HG03521 (cell line): ENCODE data around the gene FGF5.
"Not testable (repeated sequence)": the region's sequence is repeated elsewhere in the genome, so short reads cannot be mapped to it uniquely, and the experiment has no call there.

ENCODE experiments used
- ATAC-seq: cut with Tn5 transposase; IDR thresholded peaks from one replicate; pipeline ENCODE4 v1.9.1; 2021; ENCODE audit warnings: mild to moderate bottlenecking, moderate library complexity; ENCODE audit not compliant: unreplicated experiment

FGF5 gene, protein sequence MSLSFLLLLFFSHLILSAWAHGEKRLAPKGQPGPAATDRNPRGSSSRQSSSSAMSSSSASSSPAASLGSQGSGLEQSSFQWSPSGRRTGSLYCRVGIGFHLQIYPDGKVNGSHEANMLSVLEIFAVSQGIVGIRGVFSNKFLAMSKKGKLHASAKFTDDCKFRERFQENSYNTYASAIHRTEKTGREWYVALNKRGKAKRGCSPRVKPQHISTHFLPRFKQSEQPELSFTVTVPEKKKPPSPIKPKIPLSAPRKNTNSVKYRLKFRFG

DNA sequence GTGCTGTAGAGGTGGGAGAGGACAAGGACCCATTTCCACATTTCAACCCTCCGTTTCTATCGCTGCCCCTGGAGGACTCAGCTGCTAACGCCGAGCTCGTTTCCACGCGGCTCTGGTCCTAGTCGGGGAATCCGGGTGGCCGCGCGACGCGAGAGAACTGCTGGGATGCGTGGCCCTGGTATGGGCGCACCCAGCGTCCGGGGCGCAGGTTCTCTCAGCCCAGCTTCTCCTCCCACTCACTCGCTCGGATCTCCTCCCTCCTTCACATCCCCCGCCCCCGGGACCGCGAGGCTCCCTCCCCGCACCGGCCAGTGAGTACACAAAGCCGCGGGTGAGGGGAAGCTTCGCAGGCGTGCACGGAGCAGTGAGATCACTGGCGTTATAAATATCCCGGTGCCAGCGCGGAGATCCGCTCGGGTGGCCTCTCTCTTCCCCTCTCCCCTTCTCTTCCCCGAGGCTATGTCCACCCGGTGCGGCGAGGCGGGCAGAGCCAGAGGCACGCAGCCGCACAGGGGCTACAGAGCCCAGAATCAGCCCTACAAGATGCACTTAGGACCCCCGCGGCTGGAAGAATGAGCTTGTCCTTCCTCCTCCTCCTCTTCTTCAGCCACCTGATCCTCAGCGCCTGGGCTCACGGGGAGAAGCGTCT, at the start of gene FGF5:
Gene FGF5 (plus strand): TSS at position 412 of the 649 bp plus-strand sequence. CDS start 161 bp downstream, at position 573.
- ATAC-seq, result no peak

DNA sequence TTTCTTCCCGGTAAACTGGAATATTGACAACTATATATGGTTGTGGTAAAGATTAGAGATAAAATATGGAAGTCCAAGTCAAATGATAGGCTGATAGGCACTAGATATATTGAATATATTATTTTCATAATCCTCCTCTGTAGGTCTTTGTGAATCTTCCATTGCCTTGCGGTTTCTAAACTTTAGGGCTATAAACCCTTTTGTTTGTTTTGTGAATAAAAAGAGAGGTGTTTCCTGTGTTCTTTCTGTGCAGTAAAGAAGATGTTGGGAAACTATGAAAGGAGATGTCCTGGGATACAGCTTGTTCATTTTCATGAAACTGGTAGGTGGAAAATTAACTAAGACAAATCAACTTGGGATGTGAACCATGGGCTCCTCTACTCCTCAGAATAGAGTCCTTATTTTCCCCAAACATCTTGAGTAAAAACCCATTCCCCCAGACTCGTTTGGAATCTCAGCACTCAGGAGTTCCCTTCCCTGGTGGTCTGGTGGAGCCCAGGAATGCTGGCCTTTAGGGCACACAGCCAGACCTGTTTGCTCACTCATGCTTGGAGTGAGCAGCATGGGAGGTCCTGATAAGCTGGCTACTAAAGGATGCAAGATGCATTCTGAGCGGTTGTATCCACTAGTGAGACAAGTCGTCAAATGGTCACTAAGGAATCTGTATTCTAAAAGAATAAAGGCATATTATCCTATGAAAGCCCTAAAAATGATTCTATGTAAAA, 47.0 kb upstream of the FGF5 start:
- no peak for ATAC-seq

DNA sequence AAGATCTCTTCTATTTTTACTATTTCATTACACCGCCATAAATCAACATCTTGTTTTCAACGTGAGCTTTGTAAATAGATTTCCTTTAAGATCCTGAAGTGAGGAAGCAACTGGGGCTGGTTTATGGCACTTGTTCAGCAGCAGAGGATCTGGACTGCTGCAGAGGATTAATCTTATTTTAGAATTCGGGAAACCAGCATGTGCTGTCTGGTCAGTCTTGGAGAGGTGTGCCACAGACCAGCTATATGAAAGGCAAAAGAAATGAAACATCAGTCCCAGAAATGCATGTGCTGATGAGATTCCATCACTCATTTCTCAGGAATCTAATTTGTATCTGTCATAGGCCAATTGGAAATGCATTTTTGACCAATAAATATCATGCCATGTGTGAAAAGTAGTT, 45.8 kb upstream of the FGF5 start:
- ATAC-seq, result no peak

DNA sequence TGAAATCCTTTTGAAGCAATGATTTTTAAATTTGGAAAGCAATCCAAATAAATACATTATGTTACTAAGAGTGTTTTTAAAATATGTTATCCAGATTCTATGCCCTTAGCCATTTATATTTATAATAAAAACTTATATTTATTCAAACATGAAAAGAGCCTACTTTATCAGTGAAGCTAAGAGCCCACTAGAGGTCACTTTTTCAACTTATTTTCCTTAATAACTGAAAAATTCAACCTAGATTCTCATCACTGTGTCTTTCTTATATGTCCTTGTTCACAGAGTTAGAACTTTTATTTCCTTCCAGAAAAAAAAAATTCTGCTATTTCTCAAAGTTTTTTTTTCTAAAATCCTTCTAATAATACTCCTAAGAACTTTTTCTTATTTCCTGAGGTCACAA, 45.3 kb upstream of the FGF5 start:
- no peak for ATAC-seq

DNA sequence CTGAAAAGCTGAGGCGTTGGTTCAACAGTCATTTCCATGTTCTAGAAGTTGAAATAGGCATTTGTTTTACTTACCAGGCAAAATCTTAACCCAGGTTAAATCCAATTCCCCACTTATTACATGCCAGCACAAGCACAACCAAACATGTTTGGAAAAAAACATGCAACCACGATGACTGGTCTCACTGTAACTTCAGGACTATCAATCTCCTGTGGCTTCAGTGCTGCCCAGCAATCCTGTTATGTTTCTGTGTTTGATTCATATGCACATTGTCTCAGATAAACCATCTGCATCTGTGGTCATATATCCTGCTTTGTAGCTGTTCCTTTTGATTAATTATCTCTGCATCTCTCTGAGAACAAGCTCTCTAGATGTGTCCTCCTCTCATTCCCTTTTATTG, 40.9 kb upstream of the FGF5 start:
- no peak for ATAC-seq

DNA sequence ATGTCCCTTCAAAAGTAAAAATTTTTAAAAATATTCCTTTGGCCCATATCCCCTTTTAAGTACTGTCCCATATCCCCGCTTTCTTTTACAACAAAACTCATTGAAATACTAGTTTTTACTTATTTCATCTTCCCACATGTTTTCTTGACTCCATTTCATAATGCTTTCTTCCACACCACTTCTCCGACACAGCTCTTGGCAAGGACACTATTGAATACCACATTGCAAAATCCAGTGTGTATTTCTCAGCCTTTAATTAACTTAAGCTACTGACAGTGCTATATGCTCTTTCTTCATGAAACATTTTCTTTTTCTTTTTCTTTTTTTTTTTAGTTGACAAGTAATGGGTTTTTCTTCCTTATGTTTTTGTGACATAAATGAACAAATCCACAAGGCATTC, 40.4 kb upstream of the FGF5 start:
- no peak for ATAC-seq

DNA sequence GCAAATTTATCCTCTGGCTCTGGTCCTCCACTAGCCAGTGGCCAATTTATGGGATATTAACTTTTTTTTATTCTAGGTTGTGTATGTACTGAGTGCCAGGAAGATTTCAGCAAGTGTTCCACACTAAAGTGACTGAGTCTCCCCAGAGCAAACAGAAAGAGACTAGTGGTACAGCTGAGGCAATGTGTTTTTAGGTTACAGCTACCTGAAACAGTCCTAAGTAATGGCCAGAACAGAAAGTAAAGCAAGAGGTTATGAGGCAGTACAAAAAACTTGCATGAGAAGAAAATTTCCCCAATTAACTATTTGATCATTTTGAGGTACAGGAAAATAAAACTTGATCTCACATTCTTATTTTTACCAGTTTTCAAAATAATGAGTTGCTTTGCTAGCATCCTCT, 38.0 kb upstream of the FGF5 start:
- no peak for ATAC-seq

DNA sequence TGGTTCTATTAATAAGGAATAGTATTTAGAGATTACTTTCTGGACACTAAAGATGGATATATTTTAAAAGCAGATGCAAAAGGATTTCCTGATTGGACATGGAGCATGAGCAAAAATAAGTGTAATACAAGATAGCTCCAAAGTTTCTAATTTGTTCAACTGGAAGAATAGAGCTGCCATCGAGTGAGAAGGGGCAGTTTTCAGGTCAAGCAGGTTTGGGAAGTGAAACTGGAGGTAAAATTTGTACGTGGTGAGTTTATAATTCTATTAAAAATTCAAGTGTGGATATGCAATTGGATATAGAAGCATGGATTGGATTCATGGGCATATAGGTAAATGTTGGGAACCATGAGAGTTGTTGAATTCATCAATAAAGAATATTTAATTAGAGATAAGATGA, 37.3 kb upstream of the FGF5 start:
- no peak for ATAC-seq

DNA sequence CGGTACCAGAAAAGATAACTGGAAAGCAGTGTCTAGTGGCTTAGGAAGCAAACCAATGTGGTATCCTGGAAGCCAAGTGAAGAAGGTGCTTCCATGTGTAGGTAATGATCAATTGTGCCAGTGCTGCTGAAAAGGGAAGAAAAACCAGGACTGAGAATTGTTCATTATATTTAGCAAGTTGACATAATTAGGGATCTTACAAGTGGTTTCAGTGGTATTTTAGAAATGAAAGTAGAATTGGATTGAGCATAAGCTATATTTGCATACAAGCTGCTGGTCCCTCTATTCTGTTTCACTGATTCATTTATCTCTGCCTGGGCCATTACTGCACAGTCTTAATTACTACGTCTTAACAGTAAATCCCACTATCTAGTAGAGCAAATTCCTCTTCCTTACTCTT, 36.9 kb upstream of the FGF5 start:
- ATAC-seq, result peak; percentile 61

DNA sequence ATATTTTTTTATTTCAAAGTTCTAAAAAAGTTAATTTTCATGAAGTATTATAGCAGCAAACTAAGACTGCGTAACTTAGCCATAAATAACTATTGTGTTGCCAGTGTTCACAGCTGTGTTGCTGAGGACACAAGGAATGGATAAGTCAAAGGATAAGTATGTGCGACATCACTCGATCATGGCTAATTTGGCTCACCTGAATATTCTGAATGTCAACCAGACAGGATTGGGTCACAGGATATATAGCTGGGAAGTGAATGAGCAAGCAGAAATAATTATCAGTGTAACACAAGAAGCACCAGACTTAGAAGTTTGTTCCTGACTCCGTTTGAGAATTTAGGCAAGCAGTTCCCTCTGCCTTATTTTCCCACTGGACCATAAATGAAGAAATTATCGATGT, 35.3 kb upstream of the FGF5 start:
- no peak for ATAC-seq

DNA sequence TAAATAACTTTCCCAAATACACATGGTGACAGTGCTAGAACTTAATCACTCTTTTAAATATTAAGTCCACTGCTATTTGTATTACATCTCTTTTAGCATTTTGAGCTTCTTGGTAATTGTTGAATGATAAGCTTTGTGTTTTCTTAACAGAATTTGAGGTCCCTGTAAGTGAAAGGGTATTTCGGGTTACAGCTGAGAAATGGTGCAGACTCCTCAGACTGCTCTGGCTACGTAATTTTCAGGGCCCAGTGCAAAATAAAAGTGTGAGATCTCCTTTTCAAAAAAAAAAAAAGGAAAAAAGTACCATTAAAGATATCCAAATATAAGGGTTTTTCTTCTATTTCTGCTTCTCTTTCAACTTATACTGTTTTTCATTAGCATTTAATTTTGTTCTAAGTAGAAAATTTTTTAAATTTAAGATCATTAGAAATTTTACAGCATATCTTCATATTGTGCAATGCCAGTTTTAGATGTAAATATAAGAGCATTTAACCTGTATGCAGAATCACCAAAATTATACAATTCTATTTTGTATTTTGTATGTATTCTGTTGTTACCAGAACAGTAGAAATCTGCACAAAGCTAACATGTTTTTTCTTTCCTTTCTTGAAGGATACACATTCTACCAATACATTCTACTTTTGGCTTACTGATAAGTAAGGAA, 33.6 kb upstream of the FGF5 start:
- ATAC-seq, result no peak

DNA sequence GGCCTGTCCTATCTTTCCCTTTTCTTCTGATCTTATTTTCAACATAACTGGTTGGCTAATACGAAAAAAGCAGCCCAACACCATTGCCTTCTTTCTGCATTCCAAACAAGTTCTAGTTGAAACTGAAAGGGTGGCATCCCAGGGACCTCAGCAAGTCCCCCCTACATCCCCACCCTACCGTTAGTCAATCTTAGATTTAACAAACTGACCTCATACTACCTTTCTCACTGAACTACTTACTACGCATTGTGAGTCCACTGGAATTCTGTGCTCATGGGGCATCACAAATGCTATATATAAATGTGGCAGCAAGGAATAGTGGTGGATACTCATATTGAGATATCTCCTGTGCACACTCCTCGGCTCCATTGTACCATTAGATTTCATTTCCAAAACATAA, 33.1 kb upstream of the FGF5 start:
- ATAC-seq, result no peak

DNA sequence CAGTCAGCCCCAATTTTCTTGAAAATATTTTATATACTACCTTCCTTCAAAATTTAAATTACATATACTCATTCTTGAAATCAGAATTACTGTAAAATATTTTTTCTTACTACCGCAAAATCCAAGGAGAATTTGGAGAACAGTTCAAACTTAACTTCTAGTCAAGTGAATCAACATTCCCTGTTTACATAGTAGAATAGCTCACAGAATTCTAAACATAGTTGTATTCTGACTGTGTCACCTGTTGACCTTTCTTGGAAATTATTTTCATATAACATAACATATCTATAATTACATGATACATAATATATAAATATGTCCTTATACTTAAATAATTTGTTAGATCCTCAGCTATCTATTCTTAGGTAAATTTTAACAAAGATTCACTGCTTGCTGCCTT, 31.0 kb upstream of the FGF5 start:
- no peak for ATAC-seq

DNA sequence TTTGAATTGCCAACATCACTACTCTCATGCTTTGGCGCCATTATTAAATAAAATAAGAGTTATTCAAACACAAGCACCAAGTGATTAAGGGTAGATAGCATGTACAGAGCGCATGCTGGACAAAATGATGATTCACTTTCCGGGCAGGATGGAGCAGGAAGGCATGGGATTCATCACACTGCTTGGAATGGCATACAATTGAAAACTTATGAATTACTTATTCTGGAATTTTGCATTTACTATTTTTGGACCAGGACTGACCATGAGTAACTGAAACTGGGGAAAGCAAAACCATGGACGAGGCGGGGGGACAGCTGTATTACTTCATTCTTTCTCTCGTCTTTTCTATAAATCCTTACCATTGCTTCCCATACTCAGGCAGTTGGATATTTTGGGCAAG, 28.5 kb upstream of the FGF5 start:
- no peak for ATAC-seq

DNA sequence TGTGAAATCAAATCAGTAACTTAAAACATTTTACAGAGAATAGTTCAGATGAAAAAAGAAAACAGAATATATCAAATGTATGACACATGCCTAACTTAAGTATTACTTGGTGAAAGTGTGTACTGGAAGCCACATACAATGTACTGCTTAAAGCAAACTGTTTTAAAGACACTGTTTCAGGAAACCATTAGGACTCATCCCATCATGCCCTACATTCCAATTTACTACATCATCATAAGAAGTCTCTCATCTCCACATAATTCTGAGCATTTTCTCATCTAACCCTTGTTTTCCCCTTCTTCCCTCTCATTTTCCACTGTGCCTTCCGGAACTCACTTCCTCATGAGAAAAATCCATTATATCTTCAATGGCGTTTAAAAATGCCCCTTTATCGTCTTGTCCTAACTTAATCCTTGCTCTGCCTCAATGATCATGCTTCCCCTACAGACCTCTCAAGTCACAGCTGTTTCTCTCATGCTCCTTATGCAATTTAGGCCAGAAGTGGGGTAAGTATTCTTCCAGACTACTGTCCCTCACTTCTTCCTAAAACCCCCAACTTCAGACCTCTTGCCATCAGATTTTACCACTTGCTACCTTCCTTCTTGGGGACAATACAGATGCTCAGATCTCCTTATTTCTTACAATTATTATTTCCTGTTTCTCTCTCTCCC, 26.8 kb upstream of the FGF5 start:
- no peak for ATAC-seq

DNA sequence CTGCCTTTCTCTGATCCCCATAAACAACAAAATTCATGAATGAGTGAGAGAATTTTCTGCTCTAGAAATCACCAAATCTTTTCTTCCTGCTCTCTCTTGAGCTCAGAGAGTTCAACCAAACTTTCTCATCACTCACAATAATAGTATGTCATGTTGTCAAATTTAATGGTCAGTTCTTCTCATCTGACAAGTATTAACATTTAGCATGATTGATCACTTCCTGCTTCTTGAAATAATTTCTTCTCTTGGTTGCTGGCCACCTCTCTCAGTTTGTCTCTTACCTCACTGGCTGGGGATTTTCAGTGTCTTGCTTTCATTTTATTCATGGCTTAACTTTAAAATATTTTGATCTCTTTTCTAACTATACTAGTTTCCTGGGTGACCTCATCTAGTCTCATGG, 25.5 kb upstream of the FGF5 start:
- ATAC-seq, result no peak

DNA sequence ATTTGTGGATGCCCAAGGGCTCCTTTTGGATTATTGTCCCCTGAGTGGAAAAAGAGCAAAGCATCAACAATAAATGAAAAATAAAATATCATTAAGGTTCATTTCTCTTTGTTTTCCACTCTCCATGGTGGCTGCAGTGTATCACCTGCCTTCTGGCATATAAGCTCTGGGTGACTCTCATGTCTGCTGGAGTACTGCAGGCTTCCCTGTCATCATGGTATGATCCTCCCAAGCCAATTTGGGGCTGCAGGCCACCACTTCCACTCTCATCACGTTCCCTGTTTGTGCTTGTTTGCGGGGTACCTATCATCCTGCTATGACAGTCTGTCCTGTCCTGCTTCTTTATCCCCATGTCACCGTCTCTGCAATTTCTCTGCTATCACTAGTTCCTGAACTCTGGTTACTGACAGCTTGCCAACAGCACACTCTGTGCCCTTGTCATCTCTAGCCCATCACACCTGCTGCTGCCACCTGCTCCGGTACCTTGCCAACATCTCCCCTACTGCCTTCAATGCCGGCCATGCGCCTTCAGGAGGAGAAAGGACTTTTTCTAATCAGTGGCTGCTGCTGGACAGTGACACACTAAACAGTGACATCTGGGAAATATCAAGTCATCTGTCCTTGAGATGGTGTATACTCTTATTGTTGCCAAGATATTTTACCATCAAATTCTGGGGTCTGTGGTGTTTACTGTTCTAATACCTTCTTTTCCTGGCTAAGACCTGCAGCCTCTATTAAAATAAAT, 23.0 kb upstream of the FGF5 start:
- ATAC-seq, result no peak

DNA sequence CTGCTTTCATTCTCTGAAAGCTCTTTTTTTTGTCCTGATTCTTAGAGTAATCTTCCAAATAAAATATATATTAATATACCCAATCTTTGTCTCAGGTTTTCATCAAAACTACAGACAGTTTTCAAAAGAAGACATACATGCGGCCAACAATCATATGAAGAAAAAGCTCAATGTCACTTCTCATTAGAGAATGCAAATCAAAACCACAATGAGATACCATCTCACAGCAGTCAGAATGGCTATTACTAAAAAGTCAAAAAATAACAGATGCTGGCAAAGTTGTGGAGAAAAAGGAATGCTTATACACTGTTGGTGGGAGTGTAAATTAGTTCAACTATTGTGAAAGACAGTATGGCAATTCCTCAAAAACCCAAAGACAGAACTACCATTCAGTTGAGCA, 19.0 kb upstream of the FGF5 start:
- ATAC-seq, result not testable (repeated sequence)

DNA sequence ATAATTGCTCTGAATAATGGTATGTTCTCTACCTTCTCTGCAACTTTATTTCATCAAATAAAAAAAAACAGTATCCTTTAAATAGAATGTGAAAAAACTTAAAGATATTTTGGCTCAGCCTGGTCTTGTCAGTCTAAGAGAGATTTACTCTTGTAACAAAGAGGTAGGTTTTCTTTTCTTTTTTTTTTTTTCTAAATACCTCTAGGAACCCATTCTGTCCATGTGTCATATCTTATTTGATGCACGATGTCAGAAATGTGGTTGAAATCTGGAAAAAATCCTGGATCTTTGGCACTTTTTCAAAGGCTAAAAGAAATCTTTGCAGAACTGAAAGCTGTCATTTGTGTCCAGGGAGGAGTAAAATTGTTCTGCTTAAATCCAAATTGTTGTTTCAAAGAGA, 17.3 kb upstream of the FGF5 start:
- no peak for ATAC-seq

DNA sequence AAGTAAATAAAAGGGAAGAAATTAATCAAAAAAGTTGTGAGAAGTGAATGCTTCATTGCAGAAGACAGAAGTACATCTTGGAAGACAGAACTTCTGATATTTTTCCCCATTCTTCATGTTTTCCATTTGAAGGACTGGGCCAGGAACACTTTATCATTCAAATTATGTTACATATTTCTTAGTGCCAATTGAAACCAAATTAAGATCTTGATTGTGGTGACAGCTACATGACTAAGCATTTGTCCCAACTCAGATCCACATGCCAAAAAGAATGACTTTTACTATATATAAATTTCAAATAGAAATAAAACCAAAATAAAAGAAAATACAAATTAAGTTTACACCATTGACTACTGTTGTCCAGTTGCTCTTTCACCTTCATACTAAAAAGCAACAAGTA, 14.0 kb upstream of the FGF5 start:
- no peak for ATAC-seq

DNA sequence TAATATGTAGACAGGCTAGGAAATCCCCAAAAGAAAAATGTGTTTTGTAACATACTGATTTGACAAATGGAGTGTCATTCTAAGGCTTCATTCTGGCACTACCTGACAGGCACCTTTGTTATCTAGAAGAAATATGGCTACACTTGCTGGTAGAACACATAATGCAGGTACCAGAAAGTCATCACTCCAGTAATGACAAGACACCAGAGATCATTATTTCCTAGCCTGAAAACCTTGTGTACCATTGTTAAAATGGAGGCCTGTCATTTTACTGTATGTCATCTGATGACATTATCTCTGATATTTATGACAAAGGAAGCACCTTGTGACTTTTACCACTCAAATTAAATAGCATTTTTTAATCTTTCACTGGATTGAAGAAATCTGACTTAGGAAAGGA, 13.5 kb upstream of the FGF5 start:
- no peak for ATAC-seq
